ENCODE data around the gene USHBP1. TPM values are rescaled to one million over a fixed set of nuclear protein-coding genes. Genes with fewer than 3 reads are reported as not detected.

Gene USHBP1
- polyA plus RNA-seq, 2 of the 4 experiments (the other 2 are of a cell fraction) = 0.03 TPM; not detected in 1

- CTCF ChIA-PET = interaction anchor here (0.7 to 4.5 kb wide), 4 partner anchors 9 to 38 kb away, joined by 3 to 20 read pairs (median 6); partner anchors contain the start of gene USHBP1
- 84% methylated on average over 10 of the region's 10 CpGs for WGBS (ENCODE audit: missing lambda C conversion rate)
- TF ChIP-seq EHF (CRISPR knock-in tag; IDR thresholded peaks at IDR 0.05) (no peak), KDM1A (IDR thresholded peaks at IDR 0.05; ENCODE audit: low read depth) (no peak), ZFP36 (IDR thresholded peaks at IDR 0.05; ENCODE audit: borderline replicate concordance, partially characterized antibody) (peak; percentile 54)
Observed at GRCh38 chr19:17254636-17255035, 9.9 kb downstream of the USHBP1 start.

GRCh38 chr19:17249887-17250548 lies 14.5 kb downstream of the USHBP1 start:
- FAIRE-seq (no peak), DNase-seq (ENCODE audit: low read depth in 1 of 2, low spot score in 1 of 2) (no peak), ATAC-seq (no peak)
- Histone ChIP-seq H3K4me2 (peak overlapping the region; percentile 58; the same call in 2 of the 3 replicates), H3K9me3 (no peaks in the 10 kb centered on the region), H3K4me3 (no peak overlapping the region), H3K4me1 (peaks cover 37% of the 10 kb centered on the region), H3K27ac (peak overlapping the region; percentile 92 to 96; a peak in 5 of 6 replicates)
- POLR2A ChIA-PET = interaction anchor here (1.8 kb wide), 1 partner anchor 35 kb away, joined by 5 read pairs; the partner anchor contains the start of gene USE1
- CTCF ChIA-PET = interaction anchor here (0.9 to 4.9 kb wide), 4 partner anchors 8 to 32 kb away, joined by 3 to 51 read pairs (median 10); partner anchors contain the start of gene USHBP1
- 83% methylated on average over 8 of the region's 15 CpGs for WGBS (ENCODE audit: missing lambda C conversion rate)
- TF ChIP-seq KDM1A (IDR thresholded peaks at IDR 0.05; ENCODE audit: low read depth) (no peak), RNF2 (IDR thresholded peaks at IDR 0.05; ENCODE audit: borderline replicate concordance, low read depth) (no peak), CEBPB (IDR thresholded peaks at IDR 0.05) (no peak), RFX5 (IDR thresholded peaks at IDR 0.05) (no peak), ATOH8 (CRISPR knock-in tag; IDR thresholded peaks at IDR 0.05; ENCODE audit: low read depth) (no peak), HEYL (CRISPR knock-in tag; IDR thresholded peaks at IDR 0.05) (no peak), ELK1 (IDR thresholded peaks at IDR 0.05; ENCODE audit: low read depth, low read length) (no peak), ZSCAN20 (CRISPR knock-in tag; IDR thresholded peaks at IDR 0.05) (no peak), RAD21 (conservative IDR thresholded peaks at IDR 0.05 in 1 of 2, IDR thresholded peaks at IDR 0.05 in 1 of 2) (no peak), ZFP36 (IDR thresholded peaks at IDR 0.05; ENCODE audit: borderline replicate concordance, partially characterized antibody) (no peak), HMGXB4 (CRISPR knock-in tag; IDR thresholded peaks at IDR 0.05; ENCODE audit: borderline replicate concordance) (no peak), EP300 (IDR thresholded peaks at IDR 0.05) (no peak)

More at GRCh38 chr19:17254636-17255035, 9.9 kb downstream of the USHBP1 start:
- no peak for FAIRE-seq
- no peak overlapping the region for H3K4me2 ChIP-seq
- no peaks in the 10 kb centered on the region for H3K9me3 ChIP-seq
- POLR2A ChIA-PET = no interaction called here
- peaks cover 5% of the 10 kb centered on the region for H3K4me1 ChIP-seq
- no peak for ATAC-seq
- no peak overlapping the region for H3K4me3 ChIP-seq
- DNase-seq (ENCODE audit: low read depth in 1 of 2, low spot score in 1 of 2) = no peak
- 0 out of 6 replicates have a peak overlapping the region, but pooled peaks of 1 of the 2 experiments have one; percentile 18 for H3K27ac ChIP-seq

GRCh38 chr19:17248011-17248776 lies 16.4 kb downstream of the USHBP1 start:
- ChIA-PET CTCF (interaction anchor here (1.3 to 4.9 kb wide), 3 partner anchors 12 to 34 kb away, joined by 4 to 51 read pairs (median 7); no protein-coding TSS in a partner anchor), POLR2A (interaction anchor here (1.0 to 1.8 kb wide), 2 partner anchors 19 to 33 kb away, joined by 3 to 5 read pairs; partner anchors contain the start of genes BABAM1 and USE1)
- Histone ChIP-seq H3K27ac (peak overlapping the region; percentile 92 to 96), H3K4me2 (peak overlapping the region; percentile 90), H3K4me3 (no peak overlapping the region), H3K4me1 (peaks cover 40% of the 10 kb centered on the region), H3K9me3 (no peaks in the 10 kb centered on the region)
- no peak for ATAC-seq
- no peak for TF ChIP-seq RFX5 (IDR thresholded peaks at IDR 0.05)
- no peak for TF ChIP-seq ELK1 (IDR thresholded peaks at IDR 0.05; ENCODE audit: low read depth, low read length)
- no peak for TF ChIP-seq FOSL2 (IDR thresholded peaks at IDR 0.05)
- no peak for TF ChIP-seq FOSL2 (CRISPR knock-in tag; IDR thresholded peaks at IDR 0.05)
- no peak for TF ChIP-seq POLR2A (IDR thresholded peaks at IDR 0.05; ENCODE audit: low read length)
- TF ChIP-seq NPAS2 (CRISPR knock-in tag; IDR thresholded peaks at IDR 0.05; ENCODE audit: borderline replicate concordance) = no peak
- 75% methylated on average over 5 of the region's 21 CpGs for WGBS (ENCODE audit: missing lambda C conversion rate)
- DNase-seq (ENCODE audit: low read depth in 1 of 2, low spot score in 1 of 2) = no peak
- no peak for FAIRE-seq
